KMS-11 (cell line): ENCODE measurements around the gene AATK.

ENCODE experiments used
- H2AFZ ChIP-seq: fragments of 200-600 bp; sonication (generic); 2 replicates; pipeline ENCODE4 v1.6.1; 2016; ENCODE audit warnings: antibody characterized with exemption, mixed run types, low read depth
- H3K27ac ChIP-seq: fragments of 200-600 bp; sonication (generic); 2 replicates; pipeline ENCODE4 v1.6.1; 2016; ENCODE audit warnings: mild to moderate bottlenecking, mixed run types
- H3K27me3 ChIP-seq: fragments of 200-600 bp; sonication (generic); 2 replicates; pipeline ENCODE4 v1.6.1; 2017; ENCODE audit warnings: mild to moderate bottlenecking, low read depth, mixed run types, moderate library complexity; ENCODE audit not compliant: insufficient read depth
- H3K36me3 ChIP-seq: fragments of 200-600 bp; sonication (generic); 2 replicates; pipeline ENCODE4 v1.6.1; 2017; ENCODE audit warnings: mild to moderate bottlenecking, mixed run types; ENCODE audit not compliant: insufficient read depth
- H3K4me1 ChIP-seq: fragments of 200-600 bp; sonication (generic); 2 replicates; pipeline ENCODE4 v1.6.1; 2016; ENCODE audit warnings: mild to moderate bottlenecking, low read depth, mixed run types; ENCODE audit not compliant: poor library complexity, severe bottlenecking
- H3K4me2 ChIP-seq: fragments of 200-600 bp; sonication (generic); 2 replicates; pipeline ENCODE4 v1.7.0; 2016; ENCODE audit warnings: mild to moderate bottlenecking, mixed run types
- H3K4me3 ChIP-seq: fragments of 200-600 bp; sonication (generic); IDR thresholded peaks from 2 replicates; pipeline ENCODE4 v1.6.1; 2017; ENCODE audit warnings: low read depth, low read length, mixed read lengths; ENCODE audit not compliant: insufficient read depth
- H3K79me2 ChIP-seq: fragments of 200-600 bp; sonication (generic); 2 replicates; pipeline ENCODE4 v1.6.1; 2016; ENCODE audit warnings: low read depth, mixed run types; ENCODE audit not compliant: insufficient read depth
- H3K9ac ChIP-seq: fragments of 200-600 bp; sonication (generic); 2 replicates; pipeline ENCODE4 v1.6.1; 2016; ENCODE audit warnings: mild to moderate bottlenecking, mixed run types
- H4K20me1 ChIP-seq: fragments of 200-600 bp; sonication (generic); 2 replicates; pipeline ENCODE4 v1.6.1; 2016; ENCODE audit warnings: mild to moderate bottlenecking, mixed run types; ENCODE audit not compliant: insufficient read depth
- CTCF ChIP-seq: fragments of 200-600 bp; sonication (generic); conservative IDR thresholded peaks from 2 replicates; pipeline ENCODE4 v1.6.1; 2017; ENCODE audit warnings: low read depth, mild to moderate bottlenecking, antibody characterized with exemption, low read length, moderate library complexity, mixed read lengths

AATK gene

GRCh38 chr17:81100668-81101067 is 65.4 kb downstream of the AATK start:
- TF ChIP-seq CTCF = no peak
- Histone ChIP-seq H4K20me1 (no peaks in the 10 kb centered on the region), H3K27ac (no peak overlapping the region)

GRCh38 chr17:81099888-81100287 is 66.1 kb downstream of the AATK start:
- no peaks in the 10 kb centered on the region for H4K20me1 ChIP-seq
- H3K36me3 ChIP-seq = no peaks in the 10 kb centered on the region
- H3K79me2 ChIP-seq = no peaks in the 10 kb centered on the region
- H3K4me2 ChIP-seq = no peak overlapping the region
- H3K27me3 ChIP-seq = peaks cover 93% of the 10 kb centered on the region
- no peak overlapping the region for H3K9ac ChIP-seq
- TF ChIP-seq CTCF = no peak
- H2AFZ ChIP-seq = no peak overlapping the region
- H3K27ac ChIP-seq = no peak overlapping the region
- H3K4me3 ChIP-seq = no peak overlapping the region
- H3K4me1 ChIP-seq = peaks cover 13% of the 10 kb centered on the region

More at GRCh38 chr17:81100668-81101067, 65.4 kb downstream of the AATK start:
- Histone ChIP-seq H3K4me1 (peaks cover 10% of the 10 kb centered on the region), H3K9ac (no peak overlapping the region), H3K4me2 (no peak overlapping the region), H3K4me3 (no peak overlapping the region), H2AFZ (no peak overlapping the region), H3K27me3 (peaks cover 93% of the 10 kb centered on the region), H3K36me3 (no peaks in the 10 kb centered on the region), H3K79me2 (no peaks in the 10 kb centered on the region)

GRCh38 chr17:81097943-81098308 is 68.1 kb downstream of the AATK start:
- H4K20me1 ChIP-seq = no peaks in the 10 kb centered on the region
- no peaks in the 10 kb centered on the region for H3K36me3 ChIP-seq
- H3K27me3 ChIP-seq = peaks cover 92% of the 10 kb centered on the region
- no peak overlapping the region for H3K9ac ChIP-seq
- no peaks in the 10 kb centered on the region for H3K79me2 ChIP-seq
- no peak overlapping the region for H3K27ac ChIP-seq
- H3K4me1 ChIP-seq = peaks cover 26% of the 10 kb centered on the region
- no peak for TF ChIP-seq CTCF
- no peak overlapping the region for H2AFZ ChIP-seq
- no peak overlapping the region for H3K4me2 ChIP-seq
- H3K4me3 ChIP-seq = no peak overlapping the region

- Histone ChIP-seq H4K20me1 (no peaks in the 10 kb centered on the region), H3K4me3 (no peak overlapping the region), H3K4me2 (no peak overlapping the region), H3K27ac (no peak overlapping the region), H3K4me1 (peaks cover 26% of the 10 kb centered on the region), H3K79me2 (no peaks in the 10 kb centered on the region), H2AFZ (no peak overlapping the region), H3K36me3 (no peaks in the 10 kb centered on the region), H3K27me3 (peaks cover 91% of the 10 kb centered on the region), H3K9ac (no peak overlapping the region)
- peak; percentile 38 for TF ChIP-seq CTCF
These were observed 68.7 kb downstream of the AATK start for GRCh38 chr17:81097134-81097942.
